ENCODE results near the gene DMD.
"Not testable (repeated sequence)": the region's sequence is repeated elsewhere in the genome, so short reads cannot be mapped to it uniquely, and the experiment has no call there.

DMD gene

GRCh38 chrX:31480696-31481095, 1730.7 kb downstream of the DMD start:
- DNase-seq, result no peak

GRCh38 chrX:31471229-31471628, 1740.1 kb downstream of the DMD start:
- DNase-seq, result no peak

GRCh38 chrX:31470753-31471152, 1740.6 kb downstream of the DMD start:
- DNase-seq, result not testable (repeated sequence)

- DNase-seq, result no peak
Observed at GRCh38 chrX:31464306-31464915, 1746.9 kb downstream of the DMD start.

GRCh38 chrX:31461266-31461665, 1750.1 kb downstream of the DMD start:
- no peak for DNase-seq

GRCh38 chrX:31459361-31459760, 1752.0 kb downstream of the DMD start:
- DNase-seq, result peak; percentile 23

- DNase-seq, result peak; percentile 37
Observed at GRCh38 chrX:31449965-31450364, 1761.4 kb downstream of the DMD start.

- DNase-seq, result no peak
Observed at GRCh38 chrX:31449081-31449480, 1762.3 kb downstream of the DMD start.

- peak; percentile 6 for DNase-seq
Observed at GRCh38 chrX:31445542-31445941, 1765.8 kb downstream of the DMD start.

- no peak for DNase-seq
Observed at GRCh38 chrX:31443654-31444053, 1767.7 kb downstream of the DMD start.

GRCh38 chrX:31440546-31440945, 1770.8 kb downstream of the DMD start:
- DNase-seq, result peak; percentile 27

- no peak for DNase-seq
Observed at GRCh38 chrX:31436424-31436823, 1774.9 kb downstream of the DMD start.

GRCh38 chrX:31435592-31435991, 1775.8 kb downstream of the DMD start:
- peak; percentile 62 for DNase-seq

- DNase-seq, result no peak
Observed at GRCh38 chrX:31433856-31434255, 1777.5 kb downstream of the DMD start.

- DNase-seq, result no peak
Observed at GRCh38 chrX:31429915-31430314, 1781.4 kb downstream of the DMD start.

GRCh38 chrX:31423609-31424189, 1787.7 kb downstream of the DMD start:
- peak; percentile 68 for DNase-seq

GRCh38 chrX:31421441-31421840, 1789.9 kb downstream of the DMD start:
- no peak for DNase-seq

GRCh38 chrX:31420711-31421151, 1790.6 kb downstream of the DMD start:
- peak; percentile 23 for DNase-seq

GRCh38 chrX:31420302-31420701, 1791.0 kb downstream of the DMD start:
- no peak for DNase-seq

- peak; percentile 66 for DNase-seq
Observed at GRCh38 chrX:31397119-31397518, 1814.2 kb downstream of the DMD start.

- peak; percentile 47 for DNase-seq
Observed at GRCh38 chrX:31392513-31392912, 1818.8 kb downstream of the DMD start.

- no peak for DNase-seq
Observed at GRCh38 chrX:31388946-31389345, 1822.4 kb downstream of the DMD start.

GRCh38 chrX:31384471-31384870, 1826.9 kb downstream of the DMD start:
- DNase-seq, result no peak

- DNase-seq, result no peak
Observed at GRCh38 chrX:31383991-31384390, 1827.4 kb downstream of the DMD start.

GRCh38 chrX:31378973-31379372, 1832.4 kb downstream of the DMD start:
- DNase-seq, result not testable (repeated sequence)
